HL-60 (cell line): Measurements from ENCODE around the gene TNIK.

Experiments
- CTCF ChIP-seq: IDR thresholded peaks from one replicate; pipeline ENCODE4 v1.5.1; 2011; ENCODE audit warnings: low read length, control low read depth, inconsistent platforms; ENCODE audit not compliant: insufficient read depth
- GABPA ChIP-seq: IDR thresholded peaks from 2 replicates; pipeline ENCODE4 v1.6.1; 2012; ENCODE audit warnings: low read depth
- POLR2AphosphoS5 ChIP-seq: IDR thresholded peaks from 2 replicates; pipeline ENCODE4 v1.6.1; 2012; ENCODE audit warnings: low read depth
- REST ChIP-seq: IDR thresholded peaks from 2 replicates; pipeline ENCODE4 v1.6.1; 2012; ENCODE audit warnings: low read depth; ENCODE audit not compliant: insufficient replicate concordance
- SPI1 ChIP-seq: IDR thresholded peaks from 2 replicates; pipeline ENCODE4 v1.6.1; 2012; ENCODE audit warnings: low read depth, mild to moderate bottlenecking, borderline replicate concordance

- TF ChIP-seq CTCF: no peak
- no peak for TF ChIP-seq POLR2AphosphoS5
- TF ChIP-seq SPI1: no peak
- TF ChIP-seq REST: no peak
- TF ChIP-seq GABPA: no peak
These were observed 94.7 kb downstream of the TNIK start for GRCh38 chr3:171365489-171365888.
